B cell (primary cell): ENCODE data around the gene HOXD9. TPM values are rescaled to one million over a fixed set of nuclear protein-coding genes. Genes with fewer than 3 reads are reported as not detected.

Experiments
- ATAC-seq: fragments of 200-7000 bp; cut with Tn5 transposase; one replicate; pipeline ENCODE4 v1.10.0; 2021; ENCODE audit warnings: low read depth, mild to moderate bottlenecking, moderate number of reproducible peaks, moderate library complexity
- CTCF ChIA-PET: fragments of 350-600 bp; sonication (Branson Sonifier 250); formaldehyde crosslinking; loops from one replicate; lab custom pipeline; 2021; ENCODE audit warnings: antibody characterized with exemption, inconsistent platforms; lab: Charles Lee
- POLR2A ChIA-PET: fragments of 350-600 bp; sonication (Branson Sonifier 250); formaldehyde crosslinking; loops from one replicate; lab custom pipeline; 2021; ENCODE audit warnings: antibody characterized with exemption; lab: Charles Lee
- DNase-seq: peaks from one replicate; pipeline ENCODE4 v3.0.0; 2013
- H2AFZ ChIP-seq: 2 replicates; pipeline ENCODE4 v1.6.1; 2012; ENCODE audit warnings: mild to moderate bottlenecking, low read depth, low read length; ENCODE audit not compliant: insufficient read depth, poor library complexity, severe bottlenecking
- H3K27ac ChIP-seq, 2 donors: 1 replicate in 1 of 2; 2 replicates in 1 of 2; pipeline ENCODE4 v1.5.1; 2012 to 2013; ENCODE audit warnings: low read length in 2 of 2, mild to moderate bottlenecking in 2 of 2, moderate library complexity in 1 of 2
- H3K27me3 ChIP-seq, 4 experiments: fragments of 200-600 bp in 1 of 4; sonication (generic) in 1 of 4; replicated peaks in 1 of 4; 1 replicate in 2 of 4; 2 replicates in 2 of 4; pipeline versions ENCODE4 v1.6.1 to v1.7.0; 2013 to 2016; ENCODE audit warnings: low read length in 3 of 4, mild to moderate bottlenecking in 2 of 4, mixed read lengths in 1 of 4, moderate library complexity in 1 of 4; ENCODE audit not compliant: insufficient read depth in 4 of 4, control insufficient read depth in 3 of 4; ENCODE audit errors: control extremely low read depth in 1 of 4
- H3K36me3 ChIP-seq, 2 experiments: replicated peaks in 1 of 2; 1 replicate in 1 of 2; 2 replicates in 1 of 2; pipeline versions ENCODE4 v1.6.1 to v1.7.1; 2013; ENCODE audit warnings: low read length in 1 of 2; ENCODE audit not compliant: insufficient read depth in 2 of 2, control insufficient read depth in 1 of 2; ENCODE audit errors: control extremely low read depth in 1 of 2, extremely low read depth in 1 of 2
- H3K4me1 ChIP-seq, 2 donors: fragments of 200-600 bp in 1 of 2; sonication (generic) in 1 of 2; 1 replicate in 1 of 2; 2 replicates in 1 of 2; pipeline versions ENCODE4 v1.5.1 to v1.6.1; 2013 to 2017; ENCODE audit warnings: low read length in 2 of 2; ENCODE audit not compliant: control insufficient read depth in 2 of 2, insufficient read depth in 2 of 2
- H3K4me2 ChIP-seq: replicated peaks from 2 replicates; pipeline ENCODE3; 2012; ENCODE audit warnings: mild to moderate bottlenecking, low read depth, low read length; ENCODE audit not compliant: poor library complexity, severe bottlenecking
- H3K4me3 ChIP-seq, 5 experiments: fragments of 200-600 bp in 1 of 5; sonication (generic) in 1 of 5; 1 replicate in 3 of 5; 2 replicates in 2 of 5; pipeline versions ENCODE4 v1.5.1 to v1.7.0; 2011 to 2016; ENCODE audit warnings: low read length in 4 of 5, mild to moderate bottlenecking in 4 of 5, low read depth in 2 of 5, control low read depth in 1 of 5, moderate library complexity in 1 of 5; ENCODE audit not compliant: insufficient read depth in 1 of 5; ENCODE audit errors: control extremely low read depth in 1 of 5, extremely low read depth in 1 of 5
- H3K79me2 ChIP-seq: fragments of 200-600 bp; sonication (generic); one replicate; pipeline ENCODE4 v1.6.0; 2016; ENCODE audit warnings: low read length; ENCODE audit not compliant: control insufficient read depth, insufficient read depth
- H3K9ac ChIP-seq: fragments of 200-600 bp; sonication (generic); 2 replicates; pipeline ENCODE4 v1.6.1; 2017; ENCODE audit warnings: mild to moderate bottlenecking, low read length, moderate library complexity
- H3K9me3 ChIP-seq, 3 donors: one replicate each; pipeline versions ENCODE4 v1.6.1 to v1.7.1; 2013; ENCODE audit warnings: low read length in 2 of 3; ENCODE audit not compliant: control insufficient read depth in 2 of 3, insufficient read depth in 1 of 3; ENCODE audit errors: control extremely low read depth in 1 of 3
- H4K20me1 ChIP-seq: 2 replicates; pipeline ENCODE4 v1.6.0; 2012; ENCODE audit warnings: mild to moderate bottlenecking, low read length; ENCODE audit not compliant: insufficient read depth, control insufficient read depth, poor library complexity, severe bottlenecking
- H3K27ac Mint-ChIP-seq: one replicate; pipeline ENCODE4 v1.8.0; 2021; ENCODE audit warnings: mixed read lengths
- H3K27me3 Mint-ChIP-seq: one replicate; pipeline ENCODE4 v1.8.0; 2021; ENCODE audit warnings: mixed read lengths
- H3K4me1 Mint-ChIP-seq: one replicate; pipeline ENCODE4 v1.8.0; 2021; ENCODE audit warnings: mixed read lengths
- H3K4me3 Mint-ChIP-seq: one replicate; pipeline ENCODE4 v1.8.0; 2021; ENCODE audit warnings: mixed read lengths
- H3K9me3 Mint-ChIP-seq: one replicate; pipeline ENCODE4 v1.8.0; 2022; ENCODE audit warnings: mixed read lengths; ENCODE audit not compliant: insufficient read depth
- EZH2 ChIP-seq: IDR thresholded peaks from 2 replicates; pipeline ENCODE4 v1.6.1; 2012; ENCODE audit warnings: borderline replicate concordance, low read depth, mild to moderate bottlenecking, moderate library complexity, low read length; ENCODE audit not compliant: insufficient read depth, poor library complexity, severe bottlenecking
- WGBS: methylation state at CpG from one replicate; pipeline ENCODE4 v1.1.5; 2013; ENCODE audit warnings: missing lambda C conversion rate; ENCODE audit not compliant: insufficient coverage; 5-methylcytosine and 5-hydroxymethylcytosine counted together
- intact Hi-C: fragments of 100-400 bp; cut with micrococcal nuclease; formaldehyde crosslinking; loops from one replicate; pipeline ENCODE4 v1.10.0; 2022
- polyA plus RNA-seq: library from polyadenylated mRNA; depleted of rRNA; stranded (reverse); fragments of >200 nt; gene quantifications from 2 replicates; pipeline ENCODE4 v1.2.3, GENCODE V29; 2012
- total RNA-seq, 2 donors: library from RNA; stranded (reverse); fragments of 120-200 nt in 1 of 2; gene quantifications; 1 replicate in 1 of 2; 2 replicates in 1 of 2; pipeline versions ENCODE4 v1.2.3 to v1.2.4, GENCODE V29; 2013 to 2022
- TF ChIP-seq, protein P1 (sequence below): fragments of 200-600 bp; IDR thresholded peaks from one replicate; pipeline ENCODE4 v1.8.0; 2022; ENCODE audit warnings: antibody characterized with exemption, mild to moderate bottlenecking

Gene HOXD9
- total and polyA plus RNA-seq, 2 donors (not counting 1 experiment from before 2014, with no cell fraction given), result not detected

DNA sequence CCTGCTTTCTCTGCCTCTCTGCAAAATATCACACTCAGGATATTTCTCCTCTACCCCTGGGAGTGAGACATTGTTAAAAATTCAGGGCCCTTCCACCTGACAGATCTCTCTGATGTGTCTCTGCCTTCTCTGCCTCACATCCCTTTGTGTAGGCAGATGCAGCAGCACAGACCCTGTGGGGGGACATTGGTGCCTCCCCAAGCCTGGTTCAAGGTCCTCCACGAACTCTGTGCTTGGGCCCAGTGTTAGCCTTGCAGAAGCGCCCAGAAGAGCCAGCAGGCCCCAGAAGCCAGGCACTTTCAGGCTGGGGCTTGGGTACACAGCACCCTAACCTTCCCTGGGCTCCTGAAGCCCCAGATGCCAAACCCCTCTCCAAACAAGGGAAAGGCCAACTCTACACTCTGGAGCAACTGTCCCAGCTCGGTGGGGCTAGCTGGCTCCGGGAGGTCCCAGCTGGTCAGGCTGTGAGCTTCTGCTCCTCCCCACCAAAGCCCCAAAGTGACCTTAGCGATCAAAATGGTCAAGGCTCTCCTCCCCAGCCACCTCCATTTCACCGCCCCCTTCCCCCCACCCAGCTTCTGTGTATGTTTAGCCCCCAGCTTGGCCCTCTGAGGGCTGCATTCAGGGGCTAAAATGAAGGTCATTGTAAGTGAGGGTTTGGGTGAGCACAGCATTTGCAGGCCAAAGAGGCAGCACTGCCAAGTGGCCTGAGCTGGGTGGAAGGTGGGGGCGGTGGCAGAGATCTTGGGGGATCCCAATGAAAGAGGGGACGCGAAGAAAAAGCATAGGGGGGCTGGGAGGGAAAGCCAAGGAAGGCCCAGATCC lies 2.6 kb downstream of the HOXD9 start:
- Histone ChIP-seq H3K9ac (no peak overlapping the region), H4K20me1 (no peaks in the 10 kb centered on the region), H3K4me3 (no peak overlapping the region), H3K27ac (no peak overlapping the region), H3K27me3 (peaks cover 0 to 89% (median 67%) of the 10 kb centered on the region in 4 experiments), H3K9me3 (peaks cover 0 to 53% (median 0%) of the 10 kb centered on the region in 3 donors), H2AFZ (no peak overlapping the region), H3K4me2 (no peak overlapping the region), H3K79me2 (no peaks in the 10 kb centered on the region), H3K36me3 (no peaks in the 10 kb centered on the region), H3K4me1 (peaks cover 18 to 43% of the 10 kb centered on the region in 2 donors)
- ATAC-seq (no peak), DNase-seq (no peak)
- Mint-ChIP-seq H3K4me3 (no peak overlapping the region), H3K9me3 (no peaks in the 10 kb centered on the region), H3K4me1 (peaks cover 19% of the 10 kb centered on the region), H3K27me3 (peaks cover 69% of the 10 kb centered on the region), H3K27ac (no peak overlapping the region)
- intact Hi-C loops, result loop anchor here (5.0 kb wide), 1 partner anchor 1037 kb away; no protein-coding TSS in a partner anchor
- WGBS, result 28% methylated on average over 8 of the region's 9 CpGs
- ChIA-PET POLR2A (no interaction called here), CTCF (interaction anchor here (0.8 to 4.6 kb wide), 8 partner anchors 29 to 1346 kb away, joined by 3 to 110 read pairs (median 8); no protein-coding TSS in a partner anchor)
- TF ChIP-seq, protein P1, sequence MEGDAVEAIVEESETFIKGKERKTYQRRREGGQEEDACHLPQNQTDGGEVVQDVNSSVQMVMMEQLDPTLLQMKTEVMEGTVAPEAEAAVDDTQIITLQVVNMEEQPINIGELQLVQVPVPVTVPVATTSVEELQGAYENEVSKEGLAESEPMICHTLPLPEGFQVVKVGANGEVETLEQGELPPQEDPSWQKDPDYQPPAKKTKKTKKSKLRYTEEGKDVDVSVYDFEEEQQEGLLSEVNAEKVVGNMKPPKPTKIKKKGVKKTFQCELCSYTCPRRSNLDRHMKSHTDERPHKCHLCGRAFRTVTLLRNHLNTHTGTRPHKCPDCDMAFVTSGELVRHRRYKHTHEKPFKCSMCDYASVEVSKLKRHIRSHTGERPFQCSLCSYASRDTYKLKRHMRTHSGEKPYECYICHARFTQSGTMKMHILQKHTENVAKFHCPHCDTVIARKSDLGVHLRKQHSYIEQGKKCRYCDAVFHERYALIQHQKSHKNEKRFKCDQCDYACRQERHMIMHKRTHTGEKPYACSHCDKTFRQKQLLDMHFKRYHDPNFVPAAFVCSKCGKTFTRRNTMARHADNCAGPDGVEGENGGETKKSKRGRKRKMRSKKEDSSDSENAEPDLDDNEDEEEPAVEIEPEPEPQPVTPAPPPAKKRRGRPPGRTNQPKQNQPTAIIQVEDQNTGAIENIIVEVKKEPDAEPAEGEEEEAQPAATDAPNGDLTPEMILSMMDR, result no peak

GRCh38 chr2:176125772-176126054 lies 3.2 kb downstream of the HOXD9 start:
- Histone ChIP-seq H3K4me3 (no peak overlapping the region), H3K4me2 (no peak overlapping the region), H3K27ac (no peak overlapping the region), H3K4me1 (peaks cover 21 to 48% of the 10 kb centered on the region in 2 donors), H3K79me2 (no peaks in the 10 kb centered on the region), H3K9ac (no peak overlapping the region), H3K9me3 (peaks cover 0 to 50% (median 0%) of the 10 kb centered on the region in 3 donors), H3K36me3 (no peaks in the 10 kb centered on the region), H4K20me1 (no peaks in the 10 kb centered on the region), H2AFZ (no peak overlapping the region), H3K27me3 (peaks cover 0 to 86% (median 64%) of the 10 kb centered on the region in 4 experiments)
- no peak for DNase-seq
- intact Hi-C loops, result loop anchor here (1.0 to 5.0 kb wide), 2 partner anchors 429 to 1037 kb away; no protein-coding TSS in a partner anchor
- Mint-ChIP-seq H3K9me3 (no peaks in the 10 kb centered on the region), H3K27ac (no peak overlapping the region), H3K4me3 (no peak overlapping the region), H3K27me3 (peaks cover 64% of the 10 kb centered on the region), H3K4me1 (peaks cover 21% of the 10 kb centered on the region)
- 18% methylated on average over 4 of the region's 6 CpGs for WGBS
- TF ChIP-seq EZH2, result no peak
- TF ChIP-seq, protein P1, result no peak
- ChIA-PET CTCF (interaction anchor here (0.8 to 4.6 kb wide), 10 partner anchors 13 to 1345 kb away, joined by 3 to 110 read pairs (median 8); no protein-coding TSS in a partner anchor), POLR2A (no interaction called here)
- no peak for ATAC-seq
